GM13977 (cell line): ENCODE results near the gene TMPRSS3.

ENCODE experiments used
- DNase-seq: peaks from one replicate; pipeline ENCODE4 v3.0.0; 2012; ENCODE audit warnings: low spot score
- in situ Hi-C: fragments of 300-500 bp; cut with MboI; formaldehyde crosslinking; loops from one replicate; pipeline ENCODE4 v1.12.0; 2022; ENCODE audit warnings: low sequenced_read_pairs, low pct_unique_long_range_greater_than_20kb, mixed read lengths, inconsistent platforms; ENCODE audit not compliant: unreplicated experiment
- TF ChIP-seq, protein P1 (sequence below): IDR thresholded peaks from 2 replicates; pipeline ENCODE4 v1.5.1; 2012; ENCODE audit warnings: mild to moderate bottlenecking, control low read depth; ENCODE audit not compliant: insufficient read depth; ENCODE audit errors: extremely low read depth, missing control alignments

Gene TMPRSS3

DNA sequence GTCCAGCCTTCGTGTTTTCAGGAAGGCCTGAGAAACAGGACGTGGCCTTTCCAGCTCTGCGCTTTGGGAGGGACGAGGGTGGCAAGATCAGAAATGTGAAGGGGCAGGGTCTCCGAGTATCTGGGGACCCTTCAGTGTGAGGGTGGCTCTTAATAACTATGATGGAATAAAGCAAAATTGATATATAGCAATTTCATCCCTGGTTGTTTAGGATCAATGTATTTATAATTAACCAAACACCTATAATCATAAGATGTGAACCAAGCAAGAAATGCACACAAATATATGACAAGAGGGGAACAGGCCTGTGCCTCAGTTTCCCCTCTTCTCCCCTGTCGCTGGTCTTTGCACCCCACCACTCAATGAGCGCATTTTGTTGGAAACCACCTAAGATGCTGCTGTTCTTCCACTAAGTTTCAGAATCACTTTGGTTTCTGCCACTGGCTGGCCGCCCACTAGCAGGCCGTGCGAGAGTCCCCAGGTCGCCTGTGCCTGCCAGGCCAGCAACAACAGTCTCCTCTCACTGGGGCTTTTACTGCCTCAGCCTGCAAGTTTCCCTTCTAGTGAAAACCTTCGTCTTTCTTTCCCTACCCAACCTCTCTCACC is 44.4 kb upstream of the TMPRSS3 start:
- DNase-seq, result peak; percentile 84
- in situ Hi-C loops, result loop anchor here (10.0 kb wide), 3 partner anchors 45 to 285 kb away; partner anchors contain the start of genes TFF3 and TMPRSS3
- TF ChIP-seq, protein P1, sequence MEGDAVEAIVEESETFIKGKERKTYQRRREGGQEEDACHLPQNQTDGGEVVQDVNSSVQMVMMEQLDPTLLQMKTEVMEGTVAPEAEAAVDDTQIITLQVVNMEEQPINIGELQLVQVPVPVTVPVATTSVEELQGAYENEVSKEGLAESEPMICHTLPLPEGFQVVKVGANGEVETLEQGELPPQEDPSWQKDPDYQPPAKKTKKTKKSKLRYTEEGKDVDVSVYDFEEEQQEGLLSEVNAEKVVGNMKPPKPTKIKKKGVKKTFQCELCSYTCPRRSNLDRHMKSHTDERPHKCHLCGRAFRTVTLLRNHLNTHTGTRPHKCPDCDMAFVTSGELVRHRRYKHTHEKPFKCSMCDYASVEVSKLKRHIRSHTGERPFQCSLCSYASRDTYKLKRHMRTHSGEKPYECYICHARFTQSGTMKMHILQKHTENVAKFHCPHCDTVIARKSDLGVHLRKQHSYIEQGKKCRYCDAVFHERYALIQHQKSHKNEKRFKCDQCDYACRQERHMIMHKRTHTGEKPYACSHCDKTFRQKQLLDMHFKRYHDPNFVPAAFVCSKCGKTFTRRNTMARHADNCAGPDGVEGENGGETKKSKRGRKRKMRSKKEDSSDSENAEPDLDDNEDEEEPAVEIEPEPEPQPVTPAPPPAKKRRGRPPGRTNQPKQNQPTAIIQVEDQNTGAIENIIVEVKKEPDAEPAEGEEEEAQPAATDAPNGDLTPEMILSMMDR, result no peak

DNA sequence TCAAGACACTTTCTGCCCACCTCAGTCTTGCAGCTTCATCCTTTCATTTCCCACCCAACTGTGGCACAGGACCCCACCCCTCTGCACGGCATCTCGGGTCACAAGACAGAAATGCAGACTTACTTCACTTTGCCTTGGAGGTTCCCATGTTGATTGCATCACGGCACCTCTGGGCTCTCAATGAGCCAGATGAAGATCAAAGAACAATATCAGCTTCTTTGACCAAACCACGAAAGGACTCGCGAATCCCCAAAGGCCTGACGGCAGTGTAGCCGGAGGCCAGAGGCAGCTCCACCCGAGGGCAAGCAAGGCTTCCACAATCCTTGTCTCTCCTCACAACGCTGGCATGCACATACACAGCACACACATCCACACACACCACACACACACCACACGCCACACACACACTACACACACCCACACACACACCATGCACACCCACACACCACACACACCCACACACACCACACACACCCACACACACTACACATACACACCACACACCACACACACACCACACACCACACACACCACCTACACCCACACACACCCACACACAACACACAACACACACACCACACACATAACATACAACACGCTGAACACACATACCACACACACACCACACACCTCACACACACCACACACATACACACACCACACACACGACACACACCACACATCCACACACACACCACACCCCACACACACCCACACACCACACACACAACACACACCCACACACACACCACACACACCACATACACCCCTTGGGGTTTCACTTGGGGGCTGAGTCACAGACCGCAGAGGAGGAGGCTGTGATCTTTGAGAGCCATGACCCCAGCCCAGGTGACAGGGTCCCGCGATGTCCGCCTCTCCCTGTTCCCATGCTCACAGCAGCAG is 43.7 kb upstream of the TMPRSS3 start:
- DNase-seq, result peak; percentile 54
- in situ Hi-C loops, result loop anchor here (10.0 kb wide), 3 partner anchors 45 to 285 kb away; partner anchors contain the start of genes TFF3 and TMPRSS3
- TF ChIP-seq, protein P1, result no peak

DNA sequence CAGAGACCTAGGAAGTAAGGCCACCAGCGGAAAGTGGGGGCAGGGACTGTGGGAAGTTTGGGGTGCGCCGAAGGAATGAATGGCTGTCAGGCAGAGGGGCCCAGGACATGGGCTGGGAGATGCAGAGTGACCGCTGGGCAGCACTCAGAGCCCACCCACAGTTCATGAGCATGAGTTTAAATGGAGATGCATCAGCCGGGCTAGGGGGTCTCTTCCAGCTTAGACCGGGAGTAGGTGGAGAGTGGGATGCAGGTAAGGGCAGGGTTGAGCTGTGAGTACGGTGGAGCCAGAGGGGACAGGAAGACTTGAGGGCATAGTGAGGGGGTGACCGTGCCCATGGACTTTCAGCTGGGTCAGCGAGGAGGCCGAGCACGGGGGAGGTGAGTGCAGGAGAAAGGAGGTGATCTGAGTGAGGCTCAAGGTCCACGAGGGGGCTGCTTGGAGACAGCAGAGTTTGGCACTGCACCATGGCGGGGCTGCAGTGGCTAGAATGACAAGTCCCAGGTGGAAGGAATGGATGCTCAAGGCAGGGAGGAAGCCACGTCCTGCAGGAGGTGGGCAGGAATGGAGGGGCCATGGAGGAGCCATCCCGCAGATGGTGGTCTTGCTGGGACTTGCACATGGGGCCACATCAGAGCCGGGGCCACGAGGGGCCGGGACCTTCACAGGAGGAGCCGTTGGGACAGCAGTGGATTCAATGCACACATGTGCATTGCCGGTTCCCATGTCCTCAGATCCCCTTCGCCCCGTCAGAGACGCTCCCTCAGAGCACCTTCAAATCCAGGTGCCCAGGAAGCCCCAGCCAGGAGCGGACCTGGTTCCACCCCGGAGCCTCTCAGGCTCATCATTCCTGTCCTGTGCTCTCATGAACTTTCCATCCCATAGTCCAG is 42.7 kb upstream of the TMPRSS3 start:
- in situ Hi-C loops, result no loop called here
- TF ChIP-seq, protein P1, result no peak
- DNase-seq, result no peak

DNA sequence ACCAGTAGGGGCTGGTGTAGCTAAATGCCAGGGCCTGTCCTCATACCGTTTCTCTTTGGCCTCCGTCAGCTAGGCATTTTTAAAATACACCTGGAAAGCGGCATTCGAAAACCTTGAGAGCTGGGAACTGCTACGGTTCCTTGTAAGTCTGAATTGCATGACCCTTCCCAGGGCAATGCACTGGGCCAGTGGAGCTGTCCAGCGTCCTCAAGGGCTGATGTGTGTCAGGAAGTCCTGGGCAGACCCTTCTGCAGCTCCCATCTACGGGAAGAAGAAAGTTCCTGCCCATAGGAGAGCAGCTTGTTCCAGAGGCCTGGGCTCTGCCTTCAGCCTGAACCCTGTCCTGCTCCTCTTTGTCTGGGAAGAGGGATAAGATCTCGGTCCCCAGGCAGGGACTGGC is 41.9 kb upstream of the TMPRSS3 start:
- DNase-seq, result no peak
- TF ChIP-seq, protein P1, result no peak
- in situ Hi-C loops, result no loop called here

DNA sequence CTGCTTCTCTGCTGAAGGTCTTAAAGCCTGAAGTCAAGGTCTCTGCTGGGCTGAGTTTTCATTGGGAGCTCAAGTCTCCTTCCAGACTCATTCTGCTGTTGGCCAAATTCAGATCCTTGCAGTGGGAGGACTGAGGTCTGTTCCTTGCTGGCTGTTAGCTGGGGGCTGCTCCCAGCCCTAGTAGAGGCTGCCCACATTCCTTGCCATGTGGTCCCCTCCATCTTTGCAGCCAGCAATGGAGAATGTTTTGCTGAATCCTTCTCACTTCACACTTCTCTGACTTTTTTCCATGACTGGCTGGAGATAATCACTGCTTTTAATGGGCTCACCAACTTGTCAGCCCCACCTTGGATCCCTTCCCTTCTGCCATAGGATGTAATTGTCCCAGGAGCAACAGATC is 41.1 kb upstream of the TMPRSS3 start:
- in situ Hi-C loops, result no loop called here
- TF ChIP-seq, protein P1, result no peak
- no peak for DNase-seq

DNA sequence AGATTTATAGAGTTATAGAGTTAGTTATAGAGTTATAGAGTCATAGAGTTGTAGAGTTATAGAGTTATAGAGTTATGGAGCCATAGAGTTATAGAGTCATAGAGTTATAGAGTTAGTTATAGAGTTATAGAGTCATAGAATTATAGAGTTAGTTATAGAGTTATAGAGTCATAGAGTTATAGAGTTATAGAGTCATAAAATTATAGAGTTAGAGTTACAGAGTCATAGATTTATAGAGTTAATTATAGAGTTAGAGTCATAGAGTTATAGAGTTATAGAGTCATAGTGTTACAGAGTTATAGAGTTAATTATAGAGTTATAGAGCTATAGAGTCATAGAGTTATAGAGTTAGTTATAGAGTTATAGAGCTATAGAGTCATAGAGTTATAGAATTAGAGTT is 40.0 kb upstream of the TMPRSS3 start:
- DNase-seq, result no peak
- in situ Hi-C loops, result no loop called here
- TF ChIP-seq, protein P1, result no peak
